OCI-LY7 (cell line): ENCODE results near the gene HCN1. TPM values are rescaled to one million over a fixed set of nuclear protein-coding genes. Genes with fewer than 3 reads are reported as not detected.

Experiments
- BruUV-seq: library from RNA; stranded (reverse); fragments of 400-500 nt; replicated peaks from 2 replicates; lab custom pipeline; 2021; lab: Mats Ljungman, UMichigan
- CTCF ChIA-PET: fragments of 300-600 bp; sonication (Branson Sonifier 250); formaldehyde crosslinking; loops from one replicate; lab custom pipeline; 2022; ENCODE audit warnings: antibody characterized with exemption; ENCODE audit not compliant: unreplicated experiment; lab: Charles Lee
- POLR2A ChIA-PET: fragments of 300-600 bp; sonication (Branson Sonifier 250); formaldehyde crosslinking; loops from one replicate; lab custom pipeline; 2022; ENCODE audit warnings: antibody characterized with exemption; lab: Charles Lee
- DNase-seq: peaks from one replicate; pipeline ENCODE4 v3.0.0-alpha.2; 2015; ENCODE audit warnings: low spot score
- H2AFZ ChIP-seq: fragments of 200-600 bp; sonication (generic), shearing (Covaris generic); 2 replicates; pipeline ENCODE4 v1.6.1; 2014; ENCODE audit warnings: mild to moderate bottlenecking, antibody characterized with exemption, low read length, moderate library complexity
- H3K27ac ChIP-seq: fragments of 200-600 bp; sonication (generic); 2 replicates; pipeline ENCODE4 v1.5.1; 2014; ENCODE audit warnings: mixed run types, low read depth, mild to moderate bottlenecking, moderate library complexity, low read length, inconsistent platforms; ENCODE audit not compliant: poor library complexity, severe bottlenecking
- H3K36me3 ChIP-seq: fragments of 200-600 bp; sonication (generic); 2 replicates; pipeline ENCODE4 v1.6.1; 2014; ENCODE audit warnings: mild to moderate bottlenecking, antibody characterized with exemption, low read length, moderate library complexity, mixed read lengths; ENCODE audit not compliant: insufficient read depth
- H3K4me1 ChIP-seq: fragments of 200-600 bp; sonication (generic); 2 replicates; pipeline ENCODE4 v1.5.1; 2014; ENCODE audit warnings: mild to moderate bottlenecking, low read length; ENCODE audit not compliant: insufficient read depth, poor library complexity, severe bottlenecking
- H3K4me2 ChIP-seq: fragments of 200-600 bp; sonication (generic); 2 replicates; pipeline ENCODE4 v1.6.1; 2014; ENCODE audit warnings: mild to moderate bottlenecking, low read length
- H3K4me3 ChIP-seq: fragments of 200-600 bp; sonication (generic); 2 replicates; pipeline ENCODE4 v1.5.1; 2014; ENCODE audit warnings: mild to moderate bottlenecking, low read depth, low read length; ENCODE audit not compliant: poor library complexity, severe bottlenecking
- H3K79me2 ChIP-seq: fragments of 200-600 bp; sonication (generic); 2 replicates; pipeline ENCODE4 v1.6.1; 2016; ENCODE audit warnings: low read depth, mild to moderate bottlenecking, low read length, moderate library complexity, mixed read lengths; ENCODE audit not compliant: insufficient read depth
- H3K9me2 ChIP-seq: fragments of 200-600 bp; sonication (generic); 2 replicates; pipeline ENCODE4 v1.6.1; 2016; ENCODE audit warnings: mild to moderate bottlenecking, low read length, mixed read lengths; ENCODE audit not compliant: insufficient read depth
- H3K9me3 ChIP-seq: fragments of 200-600 bp; sonication (generic); 2 replicates; pipeline ENCODE4 v1.6.1; 2014; ENCODE audit warnings: mild to moderate bottlenecking, mixed run types, low read length, mixed read lengths
- H4K20me1 ChIP-seq: fragments of 200-600 bp; sonication (generic); 2 replicates; pipeline ENCODE4 v1.6.1; 2014; ENCODE audit warnings: mild to moderate bottlenecking, antibody characterized with exemption, low read length, moderate library complexity, mixed read lengths; ENCODE audit not compliant: insufficient read depth
- CTCF ChIP-seq: fragments of 200-600 bp; sonication (generic); conservative IDR thresholded peaks from 2 replicates; pipeline ENCODE4 v1.5.1; 2014; ENCODE audit warnings: mild to moderate bottlenecking, antibody characterized with exemption, low read length, moderate library complexity, mixed read lengths
- EZH2phosphoT487 ChIP-seq: fragments of 200-600 bp; sonication (generic); IDR thresholded peaks from 2 replicates; pipeline ENCODE4 v1.6.1; 2018; ENCODE audit warnings: low read depth, borderline replicate concordance, mild to moderate bottlenecking, mixed run types, antibody characterized with exemption, low read length, moderate library complexity, mixed read lengths
- intact Hi-C: fragments of 100-400 bp; cut with micrococcal nuclease; formaldehyde crosslinking; loops from one replicate; pipeline ENCODE4 v1.10.0; 2022; ENCODE audit not compliant: unreplicated experiment
- total RNA-seq, 2 experiments: library from RNA; depleted of rRNA in 1 of 2; stranded (reverse); fragments of >200 nt in 1 of 2; shearing (Covaris generic) in 1 of 2; gene quantifications; 2 replicates each; pipeline ENCODE4 v1.2.3, GENCODE V29; 2014 to 2022

Gene HCN1
- total RNA-seq, 2 experiments from 2014 or later, result not detected

- H3K4me3 ChIP-seq, result no peak overlapping the region
- no peak overlapping the region for H2AFZ ChIP-seq
- no peak overlapping the region for H3K27ac ChIP-seq
- H3K9me3 ChIP-seq, result no peaks in the 10 kb centered on the region; the same call in 1 of the 2 replicates
- H3K79me2 ChIP-seq, result no peaks in the 10 kb centered on the region
- H3K4me2 ChIP-seq, result no peak overlapping the region
- CTCF ChIA-PET, result no interaction called here
- H3K4me1 ChIP-seq, result no peaks in the 10 kb centered on the region
- no peaks in the 10 kb centered on the region for H3K36me3 ChIP-seq
- POLR2A ChIA-PET, result no interaction called here
- intact Hi-C loops, result no loop called here
- TF ChIP-seq CTCF (no peak), EZH2phosphoT487 (no peak)
- H3K9me2 ChIP-seq, result no peaks in the 10 kb centered on the region
- no TSS peak for BruUV-seq
- no peaks in the 10 kb centered on the region for H4K20me1 ChIP-seq
- no peak for DNase-seq
Observed at GRCh38 chr5:45414620-45415573, 281.3 kb downstream of the HCN1 start.

DNA sequence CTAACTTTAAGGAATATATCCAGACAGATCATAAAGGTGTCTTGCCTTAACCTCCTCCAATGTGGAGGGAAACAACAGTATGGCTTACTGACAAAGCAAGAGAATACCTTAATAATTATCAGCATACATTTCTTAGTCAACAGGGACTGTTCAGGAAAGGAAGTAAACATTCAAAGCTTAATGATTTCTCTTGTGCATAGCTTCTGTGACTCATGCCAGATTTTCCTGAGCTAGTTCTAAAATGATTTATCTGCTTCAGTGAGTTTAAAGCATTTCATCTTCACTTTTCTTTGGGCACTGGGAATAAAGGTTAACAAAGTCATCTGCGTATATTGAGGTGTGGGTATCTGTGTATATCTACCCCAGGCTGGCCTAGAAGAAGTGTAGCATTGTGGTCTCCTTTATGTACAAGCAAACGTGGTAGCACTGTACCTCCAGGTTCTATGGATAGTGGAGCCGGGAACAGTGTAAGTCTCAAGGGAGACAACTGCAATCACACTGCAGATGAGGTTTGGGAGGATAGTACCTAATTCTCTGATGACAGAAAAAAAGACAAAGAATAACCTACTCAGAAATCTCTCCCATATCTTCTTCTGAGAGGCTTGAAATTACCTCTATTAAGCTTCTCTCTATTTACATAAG is 284.1 kb downstream of the HCN1 start:
- Histone ChIP-seq H4K20me1 (no peaks in the 10 kb centered on the region), H3K9me3 (no peaks in the 10 kb centered on the region; the same call in 1 of the 2 replicates), H2AFZ (no peak overlapping the region), H3K79me2 (no peaks in the 10 kb centered on the region), H3K4me3 (no peak overlapping the region), H3K4me1 (no peaks in the 10 kb centered on the region), H3K36me3 (no peaks in the 10 kb centered on the region), H3K27ac (no peak overlapping the region), H3K4me2 (no peak overlapping the region), H3K9me2 (no peaks in the 10 kb centered on the region)
- ChIA-PET POLR2A (no interaction called here), CTCF (no interaction called here)
- no TSS peak for BruUV-seq
- no peak for DNase-seq
- intact Hi-C loops, result no loop called here
- TF ChIP-seq CTCF (no peak), EZH2phosphoT487 (no peak)
